ENCODE measurements around the gene MAL. TPM values are rescaled to one million over a fixed set of nuclear protein-coding genes. Genes with fewer than 3 reads are reported as not detected.

Gene MAL
- total RNA-seq, 6 donors from 2014 or later, result 3.7 to 13.0 (median 5.0) TPM; not detected in 1

DNA sequence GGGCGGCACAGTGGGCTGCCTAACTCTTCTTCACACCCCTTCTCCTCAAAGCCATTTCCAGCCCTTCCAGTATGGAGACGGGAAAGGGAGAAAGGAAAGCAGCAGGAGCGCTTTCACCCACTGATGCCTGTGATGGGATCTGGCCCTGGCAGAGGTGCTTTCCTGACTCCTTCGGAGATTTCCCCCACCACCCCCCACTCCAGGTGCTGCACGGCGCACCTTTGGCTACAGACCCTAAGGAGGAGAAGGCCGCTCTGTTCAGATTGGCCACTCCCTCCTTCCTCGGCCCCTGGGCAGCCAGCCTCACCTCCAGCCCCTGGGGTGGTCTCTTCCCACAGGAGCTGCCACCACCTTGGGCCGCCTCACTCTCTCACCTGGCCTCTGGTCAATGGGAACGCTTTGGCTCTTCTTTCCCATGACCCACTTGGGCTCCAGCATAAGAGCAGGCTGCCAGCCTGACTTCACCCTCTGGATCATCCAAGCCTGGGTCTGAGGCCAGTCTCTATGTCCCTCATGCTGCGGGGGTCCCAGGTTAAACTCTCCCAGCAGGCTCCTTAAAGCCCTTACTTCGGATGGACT is 18.4 kb upstream of the MAL start:
- WGBS, 2 donors, result 87 to 92% methylated on average over 12 of the region's 12 CpGs
- H3K27me3 ChIP-seq, result no peaks in the 10 kb centered on the region
- TF ChIP-seq POLR2A (IDR thresholded peaks at IDR 0.05) (no peak), POLR2AphosphoS5 (IDR thresholded peaks at IDR 0.05) (no peak), EP300 (IDR thresholded peaks at IDR 0.05) (no peak)
- TF ChIP-seq, protein P1, sequence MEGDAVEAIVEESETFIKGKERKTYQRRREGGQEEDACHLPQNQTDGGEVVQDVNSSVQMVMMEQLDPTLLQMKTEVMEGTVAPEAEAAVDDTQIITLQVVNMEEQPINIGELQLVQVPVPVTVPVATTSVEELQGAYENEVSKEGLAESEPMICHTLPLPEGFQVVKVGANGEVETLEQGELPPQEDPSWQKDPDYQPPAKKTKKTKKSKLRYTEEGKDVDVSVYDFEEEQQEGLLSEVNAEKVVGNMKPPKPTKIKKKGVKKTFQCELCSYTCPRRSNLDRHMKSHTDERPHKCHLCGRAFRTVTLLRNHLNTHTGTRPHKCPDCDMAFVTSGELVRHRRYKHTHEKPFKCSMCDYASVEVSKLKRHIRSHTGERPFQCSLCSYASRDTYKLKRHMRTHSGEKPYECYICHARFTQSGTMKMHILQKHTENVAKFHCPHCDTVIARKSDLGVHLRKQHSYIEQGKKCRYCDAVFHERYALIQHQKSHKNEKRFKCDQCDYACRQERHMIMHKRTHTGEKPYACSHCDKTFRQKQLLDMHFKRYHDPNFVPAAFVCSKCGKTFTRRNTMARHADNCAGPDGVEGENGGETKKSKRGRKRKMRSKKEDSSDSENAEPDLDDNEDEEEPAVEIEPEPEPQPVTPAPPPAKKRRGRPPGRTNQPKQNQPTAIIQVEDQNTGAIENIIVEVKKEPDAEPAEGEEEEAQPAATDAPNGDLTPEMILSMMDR (IDR thresholded peaks at IDR 0.05), result no peak
- no peaks in the 10 kb centered on the region for H3K9me3 ChIP-seq
- DNase-seq (no peak), ATAC-seq (ENCODE audit: low FRiP score in 2 of 2) (no peak)
- no peak overlapping the region for H3K4me3 ChIP-seq
- H3K36me3 ChIP-seq, result no peaks in the 10 kb centered on the region
- H3K4me1 ChIP-seq, result no peaks in the 10 kb centered on the region
- no peak overlapping the region for H3K27ac ChIP-seq

DNA sequence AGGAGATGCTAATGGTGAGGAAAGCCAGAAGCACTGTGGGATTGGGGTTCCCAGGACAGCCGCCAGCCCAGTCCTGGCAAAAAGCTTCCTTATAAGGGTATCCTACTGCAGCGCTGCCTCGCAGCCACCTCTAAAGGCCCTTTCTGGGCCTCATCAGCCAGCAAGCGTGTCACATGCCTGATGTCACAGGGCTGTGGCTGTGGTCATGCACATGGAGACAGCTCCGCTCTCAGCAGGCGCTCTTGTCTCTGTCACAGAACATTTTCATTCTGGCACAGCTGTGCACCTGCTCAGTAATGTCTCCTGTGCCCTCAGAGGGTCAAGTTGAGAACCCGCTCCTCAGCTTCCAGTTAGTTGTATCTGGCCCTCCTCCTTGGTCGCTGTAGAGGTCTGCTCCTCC is 17.7 kb upstream of the MAL start:
- Histone ChIP-seq H3K27me3 (no peaks in the 10 kb centered on the region), H3K9me3 (no peaks in the 10 kb centered on the region), H3K36me3 (no peaks in the 10 kb centered on the region), H3K4me3 (no peak overlapping the region), H3K4me1 (no peaks in the 10 kb centered on the region), H3K27ac (no peak overlapping the region)
- TF ChIP-seq EP300 (IDR thresholded peaks at IDR 0.05), result no peak
- no peak for TF ChIP-seq POLR2A (IDR thresholded peaks at IDR 0.05)
- no peak for TF ChIP-seq POLR2AphosphoS5 (IDR thresholded peaks at IDR 0.05)
- TF ChIP-seq, protein P1 (IDR thresholded peaks at IDR 0.05), result no peak
- DNase-seq, result no peak
- WGBS, 2 donors, result 84 to 89% methylated on average over 8 of the region's 8 CpGs
- ATAC-seq (ENCODE audit: low FRiP score in 2 of 2), result no peak

DNA sequence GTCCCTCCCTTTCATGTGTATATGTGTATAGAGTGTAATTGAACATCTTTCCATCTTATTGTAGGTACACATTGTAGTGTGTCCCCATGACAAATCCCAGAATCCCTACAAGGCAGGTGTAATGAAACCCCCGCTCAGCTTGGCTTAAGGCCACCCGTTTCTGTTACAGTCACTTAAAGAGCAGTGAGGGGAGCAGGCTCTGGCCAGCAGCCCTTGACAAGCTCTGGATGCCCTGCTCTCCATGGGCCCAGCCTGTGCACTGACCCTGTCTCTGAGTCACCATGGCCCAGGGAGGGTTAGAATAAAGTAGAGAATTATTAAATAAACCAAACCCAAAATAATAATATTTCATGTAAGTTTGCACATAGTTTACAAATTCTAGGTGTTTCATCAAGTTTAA is 17.2 kb upstream of the MAL start:
- Histone ChIP-seq H3K9me3 (no peaks in the 10 kb centered on the region), H3K27me3 (no peaks in the 10 kb centered on the region), H3K4me1 (no peaks in the 10 kb centered on the region), H3K27ac (no peak overlapping the region), H3K36me3 (no peaks in the 10 kb centered on the region), H3K4me3 (no peak overlapping the region)
- WGBS, 2 donors, result 75% methylated on average over 2 of the region's 2 CpGs; no CpG with 5 or more reads in 1 of the 2 donors
- ATAC-seq (ENCODE audit: low FRiP score in 2 of 2) (no peak), DNase-seq (no peak)
- no peak for TF ChIP-seq POLR2A (IDR thresholded peaks at IDR 0.05)
- TF ChIP-seq POLR2AphosphoS5 (IDR thresholded peaks at IDR 0.05), result no peak
- TF ChIP-seq, protein P1 (IDR thresholded peaks at IDR 0.05), result no peak
- TF ChIP-seq EP300 (IDR thresholded peaks at IDR 0.05), result no peak

DNA sequence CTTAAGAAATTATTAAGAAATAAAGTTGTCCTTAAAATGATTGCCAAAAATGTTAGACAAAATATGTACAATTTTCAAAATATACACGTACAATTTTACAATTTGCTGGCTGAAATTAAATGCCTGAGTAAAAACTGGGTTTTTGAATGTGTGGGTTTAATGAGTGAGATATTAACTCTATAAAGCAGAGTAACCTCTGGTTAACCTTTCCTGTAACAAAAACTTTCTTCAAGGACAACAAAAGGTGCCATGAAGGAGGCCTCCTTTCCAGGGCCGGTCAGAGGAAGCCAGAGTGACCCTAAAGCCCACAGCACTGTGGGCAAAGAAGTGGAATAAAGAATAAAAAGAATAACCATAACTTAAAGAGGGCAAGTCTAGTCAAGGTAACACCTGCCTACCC is 16.5 kb upstream of the MAL start:
- no peak overlapping the region for H3K4me3 ChIP-seq
- H3K4me1 ChIP-seq, result no peaks in the 10 kb centered on the region
- WGBS, 2 donors, result 66 to 70% methylated on average over 2 of the region's 2 CpGs
- DNase-seq (no peak), ATAC-seq (ENCODE audit: low FRiP score in 2 of 2) (no peak)
- no peak overlapping the region for H3K27ac ChIP-seq
- H3K9me3 ChIP-seq, result no peaks in the 10 kb centered on the region
- TF ChIP-seq POLR2AphosphoS5 (IDR thresholded peaks at IDR 0.05) (no peak), EP300 (IDR thresholded peaks at IDR 0.05) (no peak), POLR2A (IDR thresholded peaks at IDR 0.05) (no peak)
- TF ChIP-seq, protein P1 (IDR thresholded peaks at IDR 0.05), result no peak
- no peaks in the 10 kb centered on the region for H3K36me3 ChIP-seq
- H3K27me3 ChIP-seq, result no peaks in the 10 kb centered on the region

DNA sequence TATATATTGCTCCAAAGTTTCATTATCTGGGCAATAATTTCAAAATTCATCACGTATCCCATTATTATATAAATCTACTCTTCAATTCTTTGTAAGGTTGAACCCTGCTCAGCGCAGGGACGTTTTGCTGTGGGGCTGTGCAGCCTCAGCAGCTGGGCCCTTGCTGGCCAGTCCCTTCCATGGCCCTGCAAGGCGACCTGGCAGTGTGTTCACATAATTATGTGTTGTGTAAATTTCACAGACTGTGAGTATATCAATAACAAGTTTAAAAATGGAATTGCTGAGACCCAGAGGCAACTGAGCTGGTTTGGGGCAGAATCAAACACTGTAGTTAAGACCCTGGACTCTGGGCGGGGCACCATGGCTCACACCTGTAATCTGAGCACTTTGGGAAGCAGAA is 16.1 kb upstream of the MAL start:
- Histone ChIP-seq H3K36me3 (no peaks in the 10 kb centered on the region), H3K4me3 (no peak overlapping the region), H3K27ac (no peak overlapping the region), H3K9me3 (no peaks in the 10 kb centered on the region), H3K4me1 (no peaks in the 10 kb centered on the region), H3K27me3 (no peaks in the 10 kb centered on the region)
- no peak for TF ChIP-seq EP300 (IDR thresholded peaks at IDR 0.05)
- TF ChIP-seq POLR2A (IDR thresholded peaks at IDR 0.05), result no peak
- no peak for TF ChIP-seq POLR2AphosphoS5 (IDR thresholded peaks at IDR 0.05)
- TF ChIP-seq, protein P1 (IDR thresholded peaks at IDR 0.05), result no peak
- DNase-seq (no peak), ATAC-seq (ENCODE audit: low FRiP score in 2 of 2) (no peak)
- 77 to 80% methylated on average over 5 of the region's 5 CpGs for WGBS, 2 donors

All from upper lobe of left lung (tissue), 6 donors.